K562 (cell line): ENCODE measurements around the gene ZCCHC14. TPM values are rescaled to one million over a fixed set of nuclear protein-coding genes. Genes with fewer than 3 reads are reported as not detected.

Experiments
- ASH1L ChIP-seq: fragments of 450-650 bp; IDR thresholded peaks from 2 replicates; pipeline ENCODE4 v1.6.1; 2018; ENCODE audit warnings: borderline replicate concordance, mild to moderate bottlenecking, low read depth; ENCODE audit not compliant: partially characterized antibody
- C11orf30 ChIP-seq: fragments of 450-650 bp; IDR thresholded peaks from 2 replicates; pipeline ENCODE4 v1.6.1; 2016; ENCODE audit warnings: low read depth, mild to moderate bottlenecking
- CEBPB ChIP-seq: fragments of 450-650 bp; IDR thresholded peaks from 2 replicates; pipeline ENCODE4 v1.6.1; 2016; ENCODE audit warnings: missing genetic modification characterization, missing compliant biosample characterization
- KAT8 ChIP-seq: fragments of 450-650 bp; IDR thresholded peaks from 2 replicates; pipeline ENCODE4 v1.6.1; 2016; ENCODE audit warnings: low read depth, mild to moderate bottlenecking
- KLF1 ChIP-seq: fragments of 450-650 bp; IDR thresholded peaks from 2 replicates; pipeline ENCODE4 v1.6.1; 2016; ENCODE audit warnings: missing genetic modification characterization, missing compliant biosample characterization
- MTF1 ChIP-seq: fragments of 250-450 bp; sonication (Bioruptor Pico); IDR thresholded peaks from 2 replicates; pipeline ENCODE4 v1.9.0; 2021; ENCODE audit warnings: moderate library complexity, mild to moderate bottlenecking, inconsistent platforms, borderline replicate concordance
- NFE2L1 ChIP-seq: fragments of 450-650 bp; IDR thresholded peaks from 2 replicates; pipeline ENCODE4 v1.6.1; 2016; ENCODE audit warnings: missing genetic modification characterization, low read depth, mild to moderate bottlenecking, missing compliant biosample characterization, moderate library complexity, borderline replicate concordance
- NFIC ChIP-seq: fragments of 450-650 bp; IDR thresholded peaks from 2 replicates; pipeline ENCODE4 v1.6.1; 2017; ENCODE audit warnings: mild to moderate bottlenecking, inconsistent platforms
- NONO ChIP-seq, 2 experiments: fragments of 200-400 bp in 1 of 2; fragments of 450-650 bp in 1 of 2; formaldehyde crosslinking in 1 of 2; IDR thresholded peaks; 2 replicates each; pipeline ENCODE4 v1.6.1; 2017; ENCODE audit warnings: low read depth in 2 of 2, mild to moderate bottlenecking in 2 of 2, moderate library complexity in 2 of 2, low read length in 1 of 2
- PCBP2 ChIP-seq: fragments of 200-400 bp; formaldehyde crosslinking; IDR thresholded peaks from 2 replicates; pipeline ENCODE4 v1.6.1; 2018; ENCODE audit warnings: low read length, low read depth, mild to moderate bottlenecking, moderate library complexity; ENCODE audit not compliant: poor library complexity, severe bottlenecking
- POLR2G ChIP-seq: fragments of 200-400 bp; formaldehyde crosslinking; IDR thresholded peaks from 2 replicates; pipeline ENCODE4 v1.6.1; 2017; ENCODE audit warnings: low read depth, mild to moderate bottlenecking, antibody characterized with exemption, low read length, moderate library complexity
- POLR3A ChIP-seq: IDR thresholded peaks from 2 replicates; pipeline ENCODE4 v1.6.1; 2011; ENCODE audit warnings: borderline replicate concordance, mild to moderate bottlenecking, moderate library complexity; ENCODE audit not compliant: insufficient read length, insufficient read depth; ENCODE audit errors: extremely low read depth
- RERE ChIP-seq: sonication (generic); formaldehyde crosslinking; IDR thresholded peaks from 2 replicates; pipeline ENCODE4 v1.8.0; 2023; ENCODE audit warnings: missing genetic modification reagents, mild to moderate bottlenecking, borderline replicate concordance
- SAFB ChIP-seq: fragments of 200-400 bp; formaldehyde crosslinking; IDR thresholded peaks from 2 replicates; pipeline ENCODE4 v1.6.1; 2017; ENCODE audit warnings: low read depth, low read length, borderline replicate concordance
- SETDB1 ChIP-seq: IDR thresholded peaks from one replicate; pipeline ENCODE4 v1.6.1; 2012; ENCODE audit warnings: low read length, control low read depth, inconsistent platforms
- TSHZ1 ChIP-seq: fragments of 250-450 bp; sonication (Bioruptor Pico); IDR thresholded peaks from 2 replicates; pipeline ENCODE4 v1.4.0; 2020; ENCODE audit warnings: mild to moderate bottlenecking, moderate library complexity
- ZNF436 ChIP-seq: fragments of 250-450, 450-650 bp; sonication (Bioruptor Pico); formaldehyde crosslinking; IDR thresholded peaks from 2 replicates; pipeline ENCODE4 v1.7.0; 2020; ENCODE audit warnings: mild to moderate bottlenecking
- ZNF644 ChIP-seq: fragments of 200-800 bp; sonication (Bioruptor generic); IDR thresholded peaks from 2 replicates; pipeline ENCODE4 v1.6.1; 2016; ENCODE audit warnings: low read depth, missing genetic modification characterization, missing compliant biosample characterization
- polyA plus RNA-seq, 8 experiments: library from polyadenylated mRNA; depleted of rRNA in 4 of 8; stranded (reverse) in 5 of 8; unstranded in 3 of 8; fragments of >200 nt; fragmentation: Nextera tagmentation in 2 of 8; fragmentation: Illumina TruSeq in 1 of 8; extraction: Ambion mirVana in 2 of 8; extraction: Trizol in 1 of 8; gene quantifications; 2 replicates each; pipeline versions ENCODE4 v1.2.1 to v1.2.3, GENCODE V29; 2011 to 2014; ENCODE audit warnings: inconsistent platforms in 1 of 8, missing spikeins in 1 of 8
- total RNA-seq, 7 experiments: library from RNA; depleted of rRNA in 6 of 7; stranded (reverse); fragments of >200 nt in 6 of 7; fragmentation: Illumina TruSeq in 2 of 7; extraction: Trizol in 2 of 7; gene quantifications; 2 replicates each; pipeline versions ENCODE4 v1.2.1 to v1.2.3, GENCODE V29; 2011 to 2021; ENCODE audit warnings: low replicate concordance in 1 of 7

ZCCHC14 gene
- total and polyA plus RNA-seq, 9 of the 15 experiments (the other 6 are each of a cell fraction or from before 2014, with no cell fraction given) = 1.5 to 12.4 (median 2.9) TPM

GRCh38 chr16:87391950-87392820 is 100.6 kb downstream of the ZCCHC14 start, which contains the start of gene MAP1LC3B (continued):
- TF ChIP-seq KAT8 = no peak
- no peak for TF ChIP-seq SETDB1
- peak; percentile 67 for TF ChIP-seq ZNF644 (tag)
- no peak; the same call in 1 of the 2 replicates for TF ChIP-seq SAFB
- no peak; the same call in 1 of the 2 replicates for TF ChIP-seq KLF1 (tag)
- no peak for TF ChIP-seq NFE2L1
- peak in 1 of 2 experiments; percentile 88 for TF ChIP-seq NONO (IDR thresholded peaks at IDR 0.05; ENCODE audit: low read depth in 2 of 2, low read length in 1 of 2)
- no peak for TF ChIP-seq POLR3A
- TF ChIP-seq POLR2G = peak; percentile 96
- no peak for TF ChIP-seq ASH1L
- TF ChIP-seq CEBPB (tag) = no peak
- no peak for TF ChIP-seq MTF1
- TF ChIP-seq C11orf30 = no peak
- TF ChIP-seq PCBP2 = no peak
- TF ChIP-seq RERE = no peak; the same call in 1 of the 2 replicates
- TF ChIP-seq NFIC = no peak; the same call in 1 of the 2 replicates
- TF ChIP-seq TSHZ1 (CRISPR knock-in tag) = no peak
- no peak for TF ChIP-seq ZNF436 (CRISPR knock-in tag)
